Calu3 (cell line): ENCODE data around the gene ATP13A4. TPM values are rescaled to one million over a fixed set of nuclear protein-coding genes. Genes with fewer than 3 reads are reported as not detected.

Experiments
- BruUV-seq: library from RNA; stranded (reverse); fragments of 400-500 nt; replicated peaks from 2 replicates; lab custom pipeline; 2021; lab: Mats Ljungman, UMichigan
- CTCF ChIA-PET: fragments of 300-600 bp; sonication (Branson Sonifier 250); formaldehyde crosslinking; loops from one replicate; lab custom pipeline; 2022; ENCODE audit warnings: antibody characterized with exemption; lab: Charles Lee
- DNase-seq: peaks from one replicate; pipeline ENCODE4 v3.0.0; 2022
- H3K27ac Mint-ChIP-seq: one replicate; pipeline ENCODE4 v1.8.0; 2022; ENCODE audit warnings: mixed read lengths; ENCODE audit not compliant: unreplicated experiment
- H3K27me3 Mint-ChIP-seq: one replicate; pipeline ENCODE4 v1.8.0; 2022; ENCODE audit warnings: mixed read lengths; ENCODE audit not compliant: unreplicated experiment
- H3K36me3 Mint-ChIP-seq: one replicate; pipeline ENCODE4 v1.8.0; 2022; ENCODE audit warnings: mild to moderate bottlenecking, moderate library complexity, mixed read lengths; ENCODE audit not compliant: insufficient read depth, unreplicated experiment
- H3K4me1 Mint-ChIP-seq: one replicate; pipeline ENCODE4 v1.8.0; 2022; ENCODE audit warnings: mild to moderate bottlenecking, low read depth, mixed read lengths; ENCODE audit not compliant: unreplicated experiment
- H3K4me3 Mint-ChIP-seq: one replicate; pipeline ENCODE4 v1.8.0; 2022; ENCODE audit warnings: mild to moderate bottlenecking, low read depth, moderate library complexity, mixed read lengths; ENCODE audit not compliant: unreplicated experiment
- H3K9me3 Mint-ChIP-seq: one replicate; pipeline ENCODE4 v1.8.0; 2022; ENCODE audit warnings: low read depth, mixed read lengths; ENCODE audit not compliant: unreplicated experiment
- intact Hi-C: fragments of 100-400 bp; cut with micrococcal nuclease; formaldehyde crosslinking; loops from one replicate; pipeline ENCODE4 v1.10.0; 2022; ENCODE audit not compliant: unreplicated experiment
- total RNA-seq: library from RNA; stranded (reverse); gene quantifications from 2 replicates; pipeline ENCODE4 v1.2.3, GENCODE V29; 2022
- TF ChIP-seq, protein P1 (sequence below): fragments of 200-600 bp; IDR thresholded peaks from one replicate; pipeline ENCODE4 v1.8.0; 2022; ENCODE audit warnings: antibody characterized with exemption; ENCODE audit not compliant: unreplicated experiment

Gene ATP13A4
- total RNA-seq, 1 experiment from 2014 or later, result 24.6 TPM

DNA sequence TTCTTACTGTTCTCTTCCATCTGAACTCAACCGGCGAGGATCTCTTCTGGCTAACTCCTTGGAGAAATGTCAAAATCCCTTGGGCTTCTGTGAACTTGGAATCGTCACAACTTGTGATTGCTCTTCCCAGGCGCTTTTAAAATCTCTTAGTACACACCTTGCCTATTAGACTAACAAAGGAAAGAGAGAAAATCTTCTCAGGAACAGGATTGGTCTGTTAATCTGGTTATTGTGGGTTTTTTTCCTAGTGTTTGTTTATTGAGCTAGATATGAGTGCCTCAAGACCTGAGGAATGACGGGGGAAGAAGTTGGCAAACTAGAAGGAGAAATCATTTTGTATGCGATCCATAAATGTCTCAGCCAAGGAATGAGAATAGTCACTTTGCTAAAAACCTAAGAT, 176.0 kb downstream of the ATP13A4 start, which contains the start of gene ATP13A5:
ATP13A5 (minus strand) TSS at position 48 of the 400 bp plus-strand sequence; CDS start at position 20, 28 bp downstream.
- no peaks in the 10 kb centered on the region for H3K9me3 Mint-ChIP-seq
- DNase-seq, result no peak
- intact Hi-C loops, result loop anchor here (10.0 kb wide), 1 partner anchor 184 kb away; no protein-coding TSS in a partner anchor
- H3K27ac Mint-ChIP-seq, result no peak within 1 kb of the TSS
- TF ChIP-seq, protein P1, sequence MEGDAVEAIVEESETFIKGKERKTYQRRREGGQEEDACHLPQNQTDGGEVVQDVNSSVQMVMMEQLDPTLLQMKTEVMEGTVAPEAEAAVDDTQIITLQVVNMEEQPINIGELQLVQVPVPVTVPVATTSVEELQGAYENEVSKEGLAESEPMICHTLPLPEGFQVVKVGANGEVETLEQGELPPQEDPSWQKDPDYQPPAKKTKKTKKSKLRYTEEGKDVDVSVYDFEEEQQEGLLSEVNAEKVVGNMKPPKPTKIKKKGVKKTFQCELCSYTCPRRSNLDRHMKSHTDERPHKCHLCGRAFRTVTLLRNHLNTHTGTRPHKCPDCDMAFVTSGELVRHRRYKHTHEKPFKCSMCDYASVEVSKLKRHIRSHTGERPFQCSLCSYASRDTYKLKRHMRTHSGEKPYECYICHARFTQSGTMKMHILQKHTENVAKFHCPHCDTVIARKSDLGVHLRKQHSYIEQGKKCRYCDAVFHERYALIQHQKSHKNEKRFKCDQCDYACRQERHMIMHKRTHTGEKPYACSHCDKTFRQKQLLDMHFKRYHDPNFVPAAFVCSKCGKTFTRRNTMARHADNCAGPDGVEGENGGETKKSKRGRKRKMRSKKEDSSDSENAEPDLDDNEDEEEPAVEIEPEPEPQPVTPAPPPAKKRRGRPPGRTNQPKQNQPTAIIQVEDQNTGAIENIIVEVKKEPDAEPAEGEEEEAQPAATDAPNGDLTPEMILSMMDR, result no peak
- no TSS peak for BruUV-seq
- H3K27me3 Mint-ChIP-seq, result peaks cover 45% of the 10 kb centered on the region
- no peaks in the 10 kb centered on the region for H3K36me3 Mint-ChIP-seq
- CTCF ChIA-PET, result no interaction called here
- H3K4me3 Mint-ChIP-seq, result no peak within 1 kb of the TSS
- no peaks in the 10 kb centered on the region for H3K4me1 Mint-ChIP-seq

DNA sequence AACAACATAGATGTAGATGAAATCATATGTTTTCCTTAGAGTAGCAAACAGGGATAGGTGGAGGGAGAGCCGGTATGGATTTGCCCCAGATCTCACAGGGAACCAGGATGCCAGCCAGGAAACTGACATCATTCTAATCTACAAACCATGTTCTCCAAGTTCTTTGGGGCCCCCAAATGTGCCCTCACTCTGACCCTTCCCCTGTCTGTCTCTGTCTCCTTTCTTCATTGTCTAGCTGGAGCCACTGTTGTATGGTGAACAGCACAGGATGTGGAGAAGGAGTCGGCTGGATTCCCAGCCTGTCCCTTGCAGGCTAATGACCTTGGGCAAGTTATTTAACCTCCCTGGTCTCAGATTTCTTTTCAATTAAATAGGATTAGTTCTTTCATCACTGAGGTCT, 177.1 kb downstream of the ATP13A4 start:
- Mint-ChIP-seq H3K4me1 (no peaks in the 10 kb centered on the region), H3K27ac (no peak overlapping the region), H3K27me3 (peaks cover 45% of the 10 kb centered on the region), H3K4me3 (no peak overlapping the region), H3K36me3 (no peaks in the 10 kb centered on the region), H3K9me3 (no peaks in the 10 kb centered on the region)
- intact Hi-C loops, result loop anchor here (10.0 kb wide), 1 partner anchor 183 kb away; no protein-coding TSS in a partner anchor
- TF ChIP-seq, protein P1, result no peak
- BruUV-seq, result no TSS peak
- no peak for DNase-seq
- CTCF ChIA-PET, result no interaction called here

DNA sequence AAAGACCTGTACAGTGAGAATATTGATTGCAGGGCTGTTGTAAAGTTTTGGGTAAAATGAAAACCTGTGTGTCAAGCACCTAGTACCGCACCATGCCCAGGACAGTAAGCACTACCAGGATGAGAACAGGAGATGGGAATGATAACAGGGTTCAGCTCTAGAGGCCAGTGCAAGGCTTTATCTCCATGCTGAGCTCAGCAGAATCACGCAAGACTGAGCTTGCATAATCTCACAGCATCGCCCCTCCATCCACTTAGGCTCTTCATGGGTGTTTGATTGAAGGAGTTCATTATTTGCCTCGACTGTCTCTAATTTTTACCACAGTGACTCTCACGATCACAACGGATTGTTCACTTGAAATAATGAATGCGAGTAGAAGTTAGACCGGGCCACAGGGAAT, 179.1 kb downstream of the ATP13A4 start:
- TF ChIP-seq, protein P1, result no peak
- H3K27ac Mint-ChIP-seq, result no peak overlapping the region
- H3K4me1 Mint-ChIP-seq, result no peaks in the 10 kb centered on the region
- CTCF ChIA-PET, result no interaction called here
- DNase-seq, result no peak
- intact Hi-C loops, result loop anchor here (10.0 kb wide), 1 partner anchor 181 kb away; no protein-coding TSS in a partner anchor
- H3K9me3 Mint-ChIP-seq, result no peaks in the 10 kb centered on the region
- no peak overlapping the region for H3K4me3 Mint-ChIP-seq
- no peaks in the 10 kb centered on the region for H3K36me3 Mint-ChIP-seq
- H3K27me3 Mint-ChIP-seq, result peaks cover 25% of the 10 kb centered on the region
- BruUV-seq, result no TSS peak

DNA sequence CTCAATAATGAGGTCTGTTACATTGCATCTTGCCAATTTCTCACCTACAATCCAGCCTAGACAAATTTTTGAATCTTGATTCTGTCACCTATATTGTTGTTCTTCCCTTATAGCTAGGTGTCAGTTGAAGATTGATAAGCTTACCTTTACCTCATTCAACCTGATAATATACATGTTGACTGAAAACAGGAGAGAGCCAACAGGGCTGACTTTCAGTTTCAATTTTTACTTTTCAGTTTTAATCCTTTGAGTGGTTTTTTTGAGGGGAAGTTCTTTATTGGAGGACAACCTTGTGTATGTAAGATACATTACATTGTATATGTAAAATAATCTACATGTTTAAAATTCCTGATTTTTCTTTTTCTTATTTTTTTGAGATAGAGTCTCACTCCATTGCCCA, 181.9 kb downstream of the ATP13A4 start:
- no peak for DNase-seq
- intact Hi-C loops, result loop anchor here (10.0 kb wide), 1 partner anchor 178 kb away; no protein-coding TSS in a partner anchor
- CTCF ChIA-PET, result interaction anchor here (0.6 kb wide), 1 partner anchor 294 kb away, joined by 3 read pairs; no protein-coding TSS in a partner anchor
- Mint-ChIP-seq H3K4me3 (no peak overlapping the region), H3K36me3 (no peaks in the 10 kb centered on the region), H3K9me3 (no peaks in the 10 kb centered on the region), H3K27me3 (no peaks in the 10 kb centered on the region), H3K4me1 (no peaks in the 10 kb centered on the region), H3K27ac (no peak overlapping the region)
- TF ChIP-seq, protein P1, result no peak
- BruUV-seq, result no TSS peak
